CD4-positive, alpha-beta T cell treated with Interleukin-15 for 1 hour (primary cell): ENCODE data around the gene NTN1.

Experiments used
- DNase-seq: peaks from one replicate; pipeline ENCODE4 v3.0.0-alpha.2; 2020

NTN1 gene

GRCh38 chr17:9287306-9287705 is 266.0 kb downstream of the NTN1 start:
- DNase-seq, result no peak

DNA sequence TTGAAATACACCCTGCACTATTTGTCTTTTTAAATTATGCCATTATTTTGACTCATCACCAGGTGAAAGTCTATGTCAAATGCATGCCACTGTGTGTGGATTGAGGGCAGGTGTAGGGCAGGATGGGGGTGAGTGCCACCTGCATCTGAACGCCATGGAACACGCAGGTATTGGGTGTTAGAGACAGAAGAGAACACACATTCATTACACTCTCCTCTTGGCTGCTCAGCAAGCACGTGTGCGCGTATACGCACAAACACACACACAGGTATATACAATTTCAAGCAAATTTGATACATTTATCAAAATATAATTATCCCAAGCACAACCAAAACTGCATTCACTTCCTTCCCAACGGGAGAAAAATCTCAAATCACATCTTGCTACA is 268.9 kb downstream of the NTN1 start:
- no peak for DNase-seq

GRCh38 chr17:9291912-9292560 is 270.7 kb downstream of the NTN1 start:
- DNase-seq, result no peak

DNA sequence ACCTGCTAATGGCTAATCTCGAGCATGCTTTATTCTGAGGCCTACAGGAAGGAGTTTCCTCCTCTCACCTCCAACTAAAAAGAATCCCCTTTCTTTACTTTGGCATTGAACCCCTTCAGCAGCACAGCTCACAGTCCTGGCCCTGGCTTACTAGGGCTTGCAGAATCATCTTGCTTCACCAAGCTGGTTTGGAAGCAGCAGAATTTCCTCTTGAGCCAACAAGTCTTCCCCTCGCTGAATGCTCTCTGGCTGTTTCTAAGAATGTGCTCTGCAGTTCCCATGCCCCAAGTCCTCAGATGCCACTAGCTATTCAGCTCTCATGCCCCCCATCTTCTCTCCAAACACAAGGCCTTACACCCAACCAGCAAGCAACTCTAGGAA is 271.2 kb downstream of the NTN1 start:
- no peak for DNase-seq
